ENCODE data around the gene SCAMP5. TPM values are rescaled to one million over a fixed set of nuclear protein-coding genes. Genes with fewer than 3 reads are reported as not detected.

SCAMP5 gene
- total RNA-seq, 1 experiment from 2014 or later = 17.7 TPM

DNA sequence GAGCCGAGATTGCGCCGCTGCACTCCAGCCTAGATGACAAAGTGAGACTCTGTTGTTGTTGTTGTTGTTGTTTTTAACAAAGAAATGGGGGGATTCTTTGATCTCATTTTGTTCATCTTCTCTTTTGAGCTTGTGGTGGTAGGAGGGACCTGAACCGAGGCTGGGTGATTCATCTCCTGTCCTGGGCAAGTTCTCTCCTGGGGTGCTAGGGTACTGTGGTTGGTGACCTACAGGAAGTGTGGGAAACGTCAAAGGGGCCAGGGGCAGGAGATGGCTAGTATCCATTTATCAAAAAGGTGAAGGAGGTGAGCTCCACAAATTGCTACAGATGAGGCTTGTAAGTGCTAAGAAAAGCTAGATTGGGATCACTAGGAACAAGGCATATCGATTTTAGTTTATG lies 42.3 kb downstream of the SCAMP5 start:
- Histone ChIP-seq H3K4me3 (ENCODE audit: insufficient read depth, low read depth, low read length) (no peak overlapping the region), H3K36me3 (replicated peaks; ENCODE audit: control insufficient read depth, insufficient read depth, low read length) (no peaks in the 10 kb centered on the region; the same call in 1 of the 2 replicates), H3K27me3 (ENCODE audit: control insufficient read depth, insufficient read depth, low read length) (no peaks in the 10 kb centered on the region)
- DNase-seq = no peak

DNA sequence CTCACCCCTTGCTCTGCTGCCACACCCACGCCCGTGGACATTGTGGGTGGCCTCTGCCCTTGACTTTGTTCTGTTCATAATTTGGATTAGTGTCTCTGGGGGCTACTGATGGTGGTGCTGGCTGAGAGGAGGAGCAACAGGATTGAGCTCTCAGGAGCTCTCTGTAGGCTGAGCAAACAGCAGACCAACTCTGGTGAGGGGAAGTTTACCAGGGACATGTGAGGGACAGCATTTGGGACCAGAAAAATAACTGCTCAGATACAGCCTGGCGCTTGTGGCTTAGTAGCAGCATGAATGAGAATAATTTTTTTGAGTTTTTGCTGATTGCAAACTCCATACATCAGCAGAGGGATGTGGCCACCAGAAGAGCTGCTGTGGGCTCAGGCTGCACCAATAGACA lies 42.9 kb downstream of the SCAMP5 start:
- DNase-seq = no peak
- Histone ChIP-seq H3K4me3 (ENCODE audit: insufficient read depth, low read depth, low read length) (no peak overlapping the region), H3K27me3 (ENCODE audit: control insufficient read depth, insufficient read depth, low read length) (no peaks in the 10 kb centered on the region), H3K36me3 (replicated peaks; ENCODE audit: control insufficient read depth, insufficient read depth, low read length) (no peaks in the 10 kb centered on the region; the same call in 1 of the 2 replicates)

DNA sequence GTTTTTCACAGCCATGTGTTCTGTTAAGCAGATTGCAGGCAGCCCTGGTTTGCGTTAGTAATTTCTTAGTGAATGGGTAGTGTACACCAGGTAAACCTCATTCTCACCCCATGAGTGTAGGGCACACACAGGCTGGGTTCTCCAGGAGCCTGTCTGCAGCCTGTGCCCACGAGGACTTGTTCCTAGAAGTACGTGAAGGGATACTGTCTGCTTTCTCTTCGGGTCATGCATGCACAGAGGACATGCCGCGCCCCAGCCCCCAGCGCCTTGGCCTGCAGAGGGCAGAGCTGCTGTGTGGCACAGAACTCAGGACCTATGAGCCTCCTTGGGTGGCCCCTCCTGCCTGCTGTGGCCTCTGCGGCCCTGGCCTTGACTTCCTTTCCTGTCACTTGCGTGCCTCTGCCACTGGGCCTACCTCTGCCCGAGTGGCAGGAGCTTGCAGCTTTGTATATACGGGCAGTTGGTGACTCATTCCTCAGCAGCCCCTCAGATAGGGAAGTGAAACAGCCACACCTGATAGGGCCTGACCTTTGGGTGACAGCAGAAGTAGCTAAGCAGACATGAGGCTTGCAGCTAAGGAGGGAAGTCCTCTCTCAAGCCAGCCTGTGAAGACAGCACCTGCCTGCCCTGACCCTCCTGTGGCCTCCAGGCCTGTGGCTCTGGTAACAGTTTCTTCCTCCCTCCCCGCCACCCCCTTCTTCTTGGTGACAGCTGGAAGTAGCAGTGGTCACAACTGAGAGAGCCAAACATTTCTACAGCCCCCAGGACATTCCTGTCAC lies 47.6 kb downstream of the SCAMP5 start:
- peaks cover 1% of the 10 kb centered on the region for H3K36me3 ChIP-seq (replicated peaks; ENCODE audit: control insufficient read depth, insufficient read depth, low read length)
- no peaks in the 10 kb centered on the region for H3K27me3 ChIP-seq (ENCODE audit: control insufficient read depth, insufficient read depth, low read length)
- peak; percentile 83 for DNase-seq
- H3K4me3 ChIP-seq (ENCODE audit: insufficient read depth, low read depth, low read length) = no peak overlapping the region

- DNase-seq = no peak
- H3K36me3 ChIP-seq (replicated peaks; ENCODE audit: control insufficient read depth, insufficient read depth, low read length) = peaks cover 3% of the 10 kb centered on the region
- no peaks in the 10 kb centered on the region for H3K27me3 ChIP-seq (ENCODE audit: control insufficient read depth, insufficient read depth, low read length)
- no peak overlapping the region for H3K4me3 ChIP-seq (ENCODE audit: insufficient read depth, low read depth, low read length)
Measured at GRCh38 chr15:75043509-75044257, 48.3 kb downstream of the SCAMP5 start.

GRCh38 chr15:75044258-75044878 lies 49.0 kb downstream of the SCAMP5 start:
- no peaks in the 10 kb centered on the region for H3K27me3 ChIP-seq (ENCODE audit: control insufficient read depth, insufficient read depth, low read length)
- H3K4me3 ChIP-seq (ENCODE audit: insufficient read depth, low read depth, low read length) = no peak overlapping the region
- peaks cover 3% of the 10 kb centered on the region for H3K36me3 ChIP-seq (replicated peaks; ENCODE audit: control insufficient read depth, insufficient read depth, low read length)
- no peak for DNase-seq

- no peak overlapping the region for H3K4me3 ChIP-seq (ENCODE audit: insufficient read depth, low read depth, low read length)
- H3K27me3 ChIP-seq (ENCODE audit: control insufficient read depth, insufficient read depth, low read length) = no peaks in the 10 kb centered on the region
- no peak for DNase-seq
Measured at GRCh38 chr15:75045332-75046015, 50.1 kb downstream of the SCAMP5 start.

DNA sequence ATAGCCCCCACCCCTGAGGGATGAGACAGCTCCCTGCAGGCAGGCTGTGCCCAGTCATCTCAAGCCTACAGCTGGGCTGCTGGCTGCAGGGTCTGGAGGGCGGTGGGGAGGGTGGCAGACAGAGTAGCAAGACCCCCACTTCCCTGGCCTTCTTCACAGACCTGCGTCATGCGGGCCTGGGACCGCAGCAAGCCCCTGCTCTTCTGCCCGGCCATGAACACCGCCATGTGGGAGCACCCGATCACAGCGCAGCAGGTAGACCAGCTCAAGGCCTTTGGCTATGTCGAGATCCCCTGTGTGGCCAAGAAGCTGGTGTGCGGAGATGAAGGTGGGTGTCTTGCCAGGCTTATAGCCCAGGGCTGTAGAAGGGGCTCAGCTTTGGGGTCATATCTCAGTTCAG lies 53.0 kb downstream of the SCAMP5 start:
- Histone ChIP-seq H3K4me3 (ENCODE audit: insufficient read depth, low read depth, low read length) (no peak overlapping the region), H3K36me3 (replicated peaks; ENCODE audit: control insufficient read depth, insufficient read depth, low read length) (peaks cover 3% of the 10 kb centered on the region)

More at GRCh38 chr15:75045332-75046015, 50.1 kb downstream of the SCAMP5 start:
- H3K36me3 ChIP-seq (replicated peaks; ENCODE audit: control insufficient read depth, insufficient read depth, low read length) = peaks cover 3% of the 10 kb centered on the region

GRCh38 chr15:75049392-75049791 lies 54.0 kb downstream of the SCAMP5 start:
- Histone ChIP-seq H3K4me3 (ENCODE audit: insufficient read depth, low read depth, low read length) (no peak overlapping the region), H3K27me3 (ENCODE audit: control insufficient read depth, insufficient read depth, low read length) (no peaks in the 10 kb centered on the region), H3K36me3 (replicated peaks; ENCODE audit: control insufficient read depth, insufficient read depth, low read length) (peaks cover 3% of the 10 kb centered on the region)
- no peak for DNase-seq

More for the DNA sequence above, 53.0 kb downstream of the SCAMP5 start:
- no peak for DNase-seq
- no peaks in the 10 kb centered on the region for H3K27me3 ChIP-seq (ENCODE audit: control insufficient read depth, insufficient read depth, low read length)

GRCh38 chr15:75050283-75050682 lies 54.9 kb downstream of the SCAMP5 start:
- no peak overlapping the region for H3K4me3 ChIP-seq (ENCODE audit: insufficient read depth, low read depth, low read length)
- H3K36me3 ChIP-seq (replicated peaks; ENCODE audit: control insufficient read depth, insufficient read depth, low read length) = peaks cover 2% of the 10 kb centered on the region; the same call in 1 of the 2 replicates
- no peak for DNase-seq
- no peaks in the 10 kb centered on the region for H3K27me3 ChIP-seq (ENCODE audit: control insufficient read depth, insufficient read depth, low read length)

DNA sequence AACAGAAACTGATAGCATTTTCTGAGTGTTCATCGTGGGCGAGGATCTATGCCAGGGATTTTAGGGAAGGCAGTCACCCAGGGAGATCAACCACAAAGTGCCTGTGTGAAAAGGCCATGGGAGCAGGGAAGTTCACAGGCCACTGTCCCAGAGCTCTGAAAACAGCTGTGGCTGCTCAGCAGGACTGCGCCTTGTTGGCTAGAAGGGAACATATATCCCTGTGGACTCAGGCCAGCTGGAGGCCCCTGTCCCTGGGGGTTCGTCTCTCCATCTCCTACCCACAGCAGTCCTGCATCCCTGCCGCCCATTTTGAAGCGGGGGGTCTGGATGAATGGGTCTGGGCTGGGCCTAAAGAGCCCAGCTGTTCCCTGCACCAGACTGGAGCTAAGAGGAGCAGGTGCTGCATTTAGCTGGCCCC lies 55.8 kb downstream of the SCAMP5 start:
- DNase-seq = no peak
- peaks cover 2% of the 10 kb centered on the region; the same call in 1 of the 2 replicates for H3K36me3 ChIP-seq (replicated peaks; ENCODE audit: control insufficient read depth, insufficient read depth, low read length)
- H3K27me3 ChIP-seq (ENCODE audit: control insufficient read depth, insufficient read depth, low read length) = no peaks in the 10 kb centered on the region
- H3K4me3 ChIP-seq (ENCODE audit: insufficient read depth, low read depth, low read length) = no peak overlapping the region

DNA sequence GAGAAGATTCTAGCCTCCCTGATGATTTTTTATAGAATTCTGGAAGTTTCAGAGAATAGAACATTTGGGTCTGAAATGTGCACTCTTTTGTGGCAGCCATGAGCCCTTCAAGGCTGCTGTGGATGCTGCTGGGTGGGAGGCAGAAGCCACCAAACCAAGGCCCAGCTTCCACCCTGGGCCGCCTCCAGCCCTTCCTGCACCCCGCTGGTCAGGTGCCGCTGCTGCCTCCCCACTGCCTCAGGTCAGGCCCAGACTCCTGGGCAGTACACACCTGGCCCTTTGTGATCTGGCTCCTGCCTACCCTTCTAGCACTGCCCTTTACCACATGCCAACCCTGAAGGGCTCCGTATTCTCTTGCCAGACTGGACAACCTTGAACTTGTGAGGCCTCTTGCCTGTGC lies 56.3 kb downstream of the SCAMP5 start:
- Histone ChIP-seq H3K27me3 (ENCODE audit: control insufficient read depth, insufficient read depth, low read length) (no peaks in the 10 kb centered on the region), H3K36me3 (replicated peaks; ENCODE audit: control insufficient read depth, insufficient read depth, low read length) (peaks cover 2% of the 10 kb centered on the region; the same call in 1 of the 2 replicates), H3K4me3 (ENCODE audit: insufficient read depth, low read depth, low read length) (no peak overlapping the region)
- DNase-seq = no peak

DNA sequence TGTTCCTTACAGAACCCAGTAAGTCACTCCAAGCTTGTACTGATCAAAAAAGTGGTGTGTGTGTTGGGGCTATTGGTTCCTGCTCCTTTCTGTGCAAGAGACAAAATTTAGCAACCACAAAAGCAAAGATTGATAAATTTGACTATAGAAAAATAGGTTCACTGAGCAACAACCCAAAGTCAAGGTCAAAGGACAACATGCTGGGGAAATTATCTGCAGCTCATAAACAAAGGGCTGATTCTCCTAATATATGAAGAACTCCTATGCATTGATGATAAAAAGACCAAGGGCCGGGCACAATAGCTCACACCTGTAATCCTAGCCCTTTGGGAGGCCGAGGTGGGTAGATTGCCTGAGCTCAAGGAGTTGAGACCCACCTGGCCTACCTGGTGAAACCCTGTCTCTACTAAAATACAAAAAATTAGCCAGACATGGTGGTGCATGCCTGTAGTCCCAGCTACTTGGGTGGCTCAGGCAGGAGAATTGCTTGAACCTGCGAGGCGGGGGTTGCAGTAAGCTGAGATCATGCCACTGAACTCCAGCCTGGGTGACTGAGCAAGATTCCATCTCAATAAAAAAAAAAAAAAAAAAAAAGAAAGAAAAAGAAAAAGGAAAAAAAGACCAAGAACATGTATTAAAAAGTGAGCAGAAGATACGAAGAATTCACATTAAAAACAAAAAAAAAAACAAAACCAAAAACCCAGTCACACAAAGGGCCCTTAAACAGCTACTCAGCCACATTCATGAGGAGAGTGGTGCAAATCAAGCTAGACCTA lies 57.8 kb downstream of the SCAMP5 start:
- Histone ChIP-seq H3K36me3 (replicated peaks; ENCODE audit: control insufficient read depth, insufficient read depth, low read length) (peaks cover 2% of the 10 kb centered on the region; the same call in 1 of the 2 replicates), H3K4me3 (ENCODE audit: insufficient read depth, low read depth, low read length) (no peak overlapping the region), H3K27me3 (ENCODE audit: control insufficient read depth, insufficient read depth, low read length) (no peaks in the 10 kb centered on the region)
- no peak for DNase-seq

DNA sequence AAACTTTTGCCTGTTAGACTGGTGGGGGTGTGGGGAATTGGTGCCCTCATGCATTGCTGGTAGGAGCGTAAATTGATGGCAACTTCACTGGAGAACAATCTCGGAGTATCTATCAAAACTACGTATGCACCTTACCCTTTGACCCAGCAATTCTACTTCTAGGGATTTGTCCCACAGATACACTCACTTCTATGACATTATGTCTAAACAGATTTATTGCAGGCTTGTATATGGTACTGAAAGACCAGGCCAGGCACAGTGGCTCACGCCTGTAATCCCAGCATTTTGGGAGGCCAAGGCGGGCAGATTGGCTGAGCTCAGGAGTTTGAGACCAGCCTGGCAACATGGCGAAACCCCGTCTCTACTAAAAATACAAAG lies 58.4 kb downstream of the SCAMP5 start:
- DNase-seq = no peak
- no peak overlapping the region for H3K4me3 ChIP-seq (ENCODE audit: insufficient read depth, low read depth, low read length)
- H3K27me3 ChIP-seq (ENCODE audit: control insufficient read depth, insufficient read depth, low read length) = no peaks in the 10 kb centered on the region
- no peaks in the 10 kb centered on the region for H3K36me3 ChIP-seq (replicated peaks; ENCODE audit: control insufficient read depth, insufficient read depth, low read length)

Data from H7 (cell line).